GM23248 (cell line): ENCODE data around the gene SLC13A4.

Source experiments
- EZH2 ChIP-seq: fragments of 200-600 bp; sonication (generic); IDR thresholded peaks from 2 replicates; pipeline ENCODE4 v1.6.1; 2018; ENCODE audit warnings: antibody characterized with exemption, mild to moderate bottlenecking; ENCODE audit not compliant: insufficient read depth, poor library complexity, severe bottlenecking
- EZH2phosphoT487 ChIP-seq: fragments of 200-600 bp; sonication (generic); IDR thresholded peaks from 2 replicates; pipeline ENCODE4 v1.6.1; 2018; ENCODE audit warnings: antibody characterized with exemption, moderate library complexity, mild to moderate bottlenecking, low read depth; ENCODE audit not compliant: insufficient read depth

- no peak for TF ChIP-seq EZH2phosphoT487
- no peak for TF ChIP-seq EZH2
These were observed 41.2 kb upstream of the SLC13A4 start for GRCh38 chr7:135769005-135769802.
